ENCODE data around the gene NEIL3. TPM values are rescaled to one million over a fixed set of nuclear protein-coding genes. Genes with fewer than 3 reads are reported as not detected.
A peak's percentile ranks its signal among the peaks of the same experiment; 100 is the strongest.

Gene NEIL3
- total and polyA plus RNA-seq, 2 of the 8 experiments (the other 6 are each of a cell fraction or from before 2014, with no cell fraction given): 5.5 to 11.0 TPM

DNA sequence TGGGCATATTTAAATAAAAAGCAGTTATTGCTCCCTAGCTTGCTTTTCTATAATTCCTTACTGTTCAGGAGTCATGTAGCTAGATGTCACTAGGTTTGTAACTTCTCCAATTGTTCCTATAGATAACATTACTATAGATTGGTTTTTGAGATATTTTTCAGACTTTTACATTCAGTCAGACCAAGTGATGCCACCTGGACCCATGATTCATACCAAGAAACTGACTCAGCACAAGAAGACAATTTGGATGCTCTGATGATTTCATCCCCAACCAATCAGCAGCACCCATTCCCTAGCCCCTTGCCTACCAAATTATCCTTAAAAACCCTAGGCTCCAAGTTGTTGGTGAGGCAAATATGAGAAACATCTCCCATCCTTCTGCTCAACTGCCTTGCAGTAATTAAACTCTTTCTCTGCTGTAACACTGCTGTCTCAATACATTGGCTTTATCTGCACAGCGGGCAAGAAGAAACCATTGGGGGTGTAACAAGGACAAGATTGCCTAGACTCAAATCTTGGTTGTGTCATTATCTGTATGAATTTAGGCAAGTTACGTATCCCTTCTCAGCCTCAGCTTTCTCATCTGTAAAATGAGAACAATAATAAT lies 11.8 kb upstream of the NEIL3 start:
- no peak for DNase-seq (ENCODE audit: low read depth in 1 of 2, low spot score in 2 of 2)
- Histone ChIP-seq H2AK5ac (ENCODE audit: low read depth, low read length) (no peak overlapping the region), H3K79me1 (ENCODE audit: low read depth, low read length) (no peaks in the 10 kb centered on the region), H3K18ac (ENCODE audit: extremely low read depth, low read length) (no peak overlapping the region), H2BK20ac (ENCODE audit: low read length) (no peak overlapping the region), H3K4ac (replicated peaks; ENCODE audit: insufficient read length, low read depth, low read length) (no peak overlapping the region), H3K23ac (ENCODE audit: insufficient read length) (no peak overlapping the region), H3K4me3 (ENCODE audit: extremely low read depth in 1 of 4, insufficient read depth in 2 of 4, low read depth in 3 of 4, low read length in 4 of 4) (no peak overlapping the region), H3K36me3 (ENCODE audit: control insufficient read depth in 2 of 4, insufficient read depth in 4 of 4, low read length in 3 of 4) (no peaks in the 10 kb centered on the region; a peak in 1 of 8 replicates), H4K8ac (ENCODE audit: extremely low read depth, insufficient read depth, low read length) (no peak overlapping the region), H2BK5ac (ENCODE audit: low read depth, low read length) (no peak overlapping the region), H2AFZ (ENCODE audit: low read length) (no peak overlapping the region), H4K5ac (ENCODE audit: insufficient read length, low read depth, low read length) (no peak overlapping the region), H3K4me2 (ENCODE audit: insufficient read depth in 1 of 2, low read depth in 2 of 2, low read length in 2 of 2) (no peak overlapping the region), H2BK12ac (ENCODE audit: low read depth, low read length) (no peak overlapping the region), H3K9me3 (ENCODE audit: insufficient read depth in 2 of 2, low read depth in 1 of 2, low read length in 1 of 2) (peaks cover 10 to 12% of the 10 kb centered on the region in 2 experiments), H3K79me2 (ENCODE audit: control insufficient read depth in 1 of 2, insufficient read depth in 2 of 2, low read length in 2 of 2) (no peaks in the 10 kb centered on the region), H3K27ac (ENCODE audit: low read depth, low read length) (no peak overlapping the region), H3K23me2 (ENCODE audit: low read depth, low read length) (no peaks in the 10 kb centered on the region), H3K9ac (replicated peaks in 1 of 4; ENCODE audit: extremely low read depth in 1 of 4, low read depth in 3 of 4, low read length in 3 of 4) (no peak overlapping the region), H3K4me1 (replicated peaks in 1 of 4; ENCODE audit: control insufficient read depth in 3 of 4, insufficient read depth in 4 of 4, low read length in 3 of 4) (no peaks in the 10 kb centered on the region; a peak in 1 of 7 replicates), H3K14ac (ENCODE audit: insufficient read length) (no peak overlapping the region), H2BK15ac (ENCODE audit: low read length) (no peak overlapping the region), H4K91ac (replicated peaks; ENCODE audit: insufficient read length, low read length) (no peak overlapping the region), H3K27me3 (replicated peaks in 1 of 4; ENCODE audit: control insufficient read depth in 3 of 4, extremely low read depth in 1 of 4, insufficient read depth in 3 of 4, low read length in 3 of 4) (no peaks in the 10 kb centered on the region), H3K56ac (replicated peaks; ENCODE audit: insufficient read length, low read depth, low read length) (no peak overlapping the region), H4K20me1 (replicated peaks in 1 of 2; ENCODE audit: control insufficient read depth in 1 of 2, insufficient read depth in 2 of 2, low read length in 2 of 2) (no peaks in the 10 kb centered on the region), H2BK120ac (replicated peaks; ENCODE audit: low read depth, low read length) (no peak overlapping the region)
- 97% methylated on average over 2 of the region's 2 CpGs; no CpG with 5 or more reads in 1 of the 2 experiments for WGBS, 2 experiments (ENCODE audit: extremely low coverage in 1 of 2, insufficient coverage in 1 of 2, insufficient read length in 1 of 2, insufficient replicate concordance in 2 of 2, low coverage in 1 of 2, low lambda C conversion rate in 2 of 2, missing lambda C conversion rate in 1 of 2)
- no peak for FAIRE-seq
- TF ChIP-seq POU5F1 (IDR thresholded peaks at IDR 0.05; ENCODE audit: low read depth, low read length) (no peak), KDM5A (IDR thresholded peaks at IDR 0.05; ENCODE audit: low read length) (peak; percentile 44; the same call in 1 of the 2 replicates), ATF3 (IDR thresholded peaks at IDR 0.05; ENCODE audit: insufficient read depth, low read depth, low read length) (no peak)
- POLR2A ChIA-PET (ENCODE audit: partially characterized antibody): no interaction called here
- CTCF ChIA-PET (ENCODE audit: partially characterized antibody): no interaction called here

Measured in H1 (cell line).